Stomach (tissue), 9 donors: Measurements from ENCODE around the gene SLC30A9. TPM values are rescaled to one million over a fixed set of nuclear protein-coding genes. Genes with fewer than 3 reads are reported as not detected.

Experiments used
- DNase-seq, 2 donors: peaks; one replicate each; pipeline versions ENCODE4 v3.0.0 to v3.0.0-alpha.2; 2013 to 2019
- H3K27ac ChIP-seq, 5 donors: fragments of 200-600 bp in 4 of 5; sonication (generic) in 4 of 5; one replicate each; pipeline ENCODE4 v1.5.1; 2013 to 2019; ENCODE audit warnings: mild to moderate bottlenecking in 1 of 5, moderate library complexity in 1 of 5
- H3K27me3 ChIP-seq, 3 donors: fragments of 200-600 bp; sonication (generic); one replicate each; pipeline ENCODE4 v1.5.1; 2017 to 2019; ENCODE audit warnings: mixed run types in 1 of 3
- H3K36me3 ChIP-seq, 4 donors: fragments of 200-600 bp; sonication (generic); 1 replicate in 3 of 4; 2 replicates in 1 of 4; pipeline ENCODE4 v1.5.1; 2016 to 2019
- H3K4me1 ChIP-seq, 4 donors: fragments of 200-600 bp; sonication (generic); one replicate each; pipeline ENCODE4 v1.5.1; 2016 to 2019
- H3K4me3 ChIP-seq, 4 donors: fragments of 200-600 bp; sonication (generic) in 3 of 4; one replicate each; pipeline ENCODE4 v1.5.1; 2016 to 2019; ENCODE audit warnings: mild to moderate bottlenecking in 1 of 4
- H3K9me3 ChIP-seq, 4 donors: fragments of 200-600 bp; sonication (generic); one replicate each; pipeline ENCODE4 v1.5.1; 2016 to 2019
- EP300 ChIP-seq: sonication (generic); formaldehyde crosslinking; IDR thresholded peaks from one replicate; pipeline ENCODE4 v1.6.1; 2017; ENCODE audit warnings: antibody characterized with exemption
- POLR2A ChIP-seq, 4 donors: fragments of 450-650 bp; IDR thresholded peaks; one replicate each; pipeline ENCODE4 v1.6.1; 2016; ENCODE audit warnings: antibody characterized with exemption in 4 of 4, control low read depth in 2 of 4, mild to moderate bottlenecking in 1 of 4, moderate library complexity in 1 of 4
- POLR2AphosphoS5 ChIP-seq, 3 donors: sonication (generic); formaldehyde crosslinking; IDR thresholded peaks; one replicate each; pipeline ENCODE4 v1.6.1; 2016; ENCODE audit warnings: antibody characterized with exemption in 3 of 3
- WGBS, 5 donors: extraction: QIAGEN DNeasy Blood & Tissue Kit in 3 of 5; methylation state at CpG; one replicate each; pipeline versions ENCODE4 v1.1.5 to v1.1.7; 2013 to 2018; 5-methylcytosine and 5-hydroxymethylcytosine counted together
- intact Hi-C: fragments of 100-400 bp; cut with DNase I; formaldehyde crosslinking; loops from one replicate; pipeline ENCODE4 v1.15.1; 2023; ENCODE audit warnings: low total_unique reads
- polyA plus RNA-seq, 3 donors: library from polyadenylated mRNA; stranded (reverse); fragments of 200-250 nt; gene quantifications; one replicate each; pipeline ENCODE4 v1.2.3, GENCODE V29; 2013
- total RNA-seq, 5 donors: library from RNA; depleted of rRNA; stranded (reverse); fragments of >200 nt; gene quantifications; one replicate each; pipeline versions ENCODE4 v1.1.0 to v1.2.3, GENCODE V29; 2014 to 2016
- TF ChIP-seq, protein P1 (sequence below), 7 experiments: fragments of 450-650 bp in 4 of 7; fragments of 200-600 bp in 3 of 7; sonication (generic) in 3 of 7; IDR thresholded peaks; one replicate each; pipeline ENCODE4 v1.5.1; 2016 to 2019; ENCODE audit warnings: antibody characterized with exemption in 7 of 7, control low read depth in 2 of 7, mild to moderate bottlenecking in 1 of 7
- donor health status: healthy with polysubstance abuse.
- donor health status: Bipolar disorder and iron deficiency.
- donor health status: healthy.

The SLC30A9 gene
- total and polyA plus RNA-seq, 8 donors, result 7.0 to 97.5 (median 23.1) TPM

DNA sequence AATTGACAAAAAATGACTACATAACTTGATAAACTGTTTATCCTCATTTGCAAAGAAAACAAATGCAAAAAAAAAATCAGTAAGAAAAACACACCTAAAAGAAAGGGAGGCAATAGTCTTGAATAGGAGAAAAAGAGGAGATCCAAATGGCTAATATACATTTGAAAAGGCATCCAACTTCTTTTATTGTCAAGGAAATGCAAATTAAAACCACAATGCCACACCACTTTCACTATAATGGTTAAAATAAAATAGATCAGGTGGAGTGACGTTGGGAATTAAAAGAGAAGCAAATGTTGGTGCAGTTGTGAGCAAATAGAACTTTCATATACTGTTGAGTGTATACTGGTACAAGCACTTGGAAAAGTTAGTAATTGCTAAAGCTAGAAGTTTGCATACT is 5.2 kb upstream of the SLC30A9 start:
- 28 to 54% (median 36%) methylated on average over 1 of the region's 1 CpG for WGBS, 5 donors
- intact Hi-C loops, result no loop called here
- Histone ChIP-seq H3K4me1 (peaks cover 0 to 11% (median 4%) of the 10 kb centered on the region in 4 donors), H3K27me3 (no peaks in the 10 kb centered on the region), H3K4me3 (no peak overlapping the region), H3K27ac (no peak overlapping the region), H3K9me3 (no peaks in the 10 kb centered on the region), H3K36me3 (no peaks in the 10 kb centered on the region)
- TF ChIP-seq POLR2A (IDR thresholded peaks at IDR 0.05), result no peak
- TF ChIP-seq, protein P1, sequence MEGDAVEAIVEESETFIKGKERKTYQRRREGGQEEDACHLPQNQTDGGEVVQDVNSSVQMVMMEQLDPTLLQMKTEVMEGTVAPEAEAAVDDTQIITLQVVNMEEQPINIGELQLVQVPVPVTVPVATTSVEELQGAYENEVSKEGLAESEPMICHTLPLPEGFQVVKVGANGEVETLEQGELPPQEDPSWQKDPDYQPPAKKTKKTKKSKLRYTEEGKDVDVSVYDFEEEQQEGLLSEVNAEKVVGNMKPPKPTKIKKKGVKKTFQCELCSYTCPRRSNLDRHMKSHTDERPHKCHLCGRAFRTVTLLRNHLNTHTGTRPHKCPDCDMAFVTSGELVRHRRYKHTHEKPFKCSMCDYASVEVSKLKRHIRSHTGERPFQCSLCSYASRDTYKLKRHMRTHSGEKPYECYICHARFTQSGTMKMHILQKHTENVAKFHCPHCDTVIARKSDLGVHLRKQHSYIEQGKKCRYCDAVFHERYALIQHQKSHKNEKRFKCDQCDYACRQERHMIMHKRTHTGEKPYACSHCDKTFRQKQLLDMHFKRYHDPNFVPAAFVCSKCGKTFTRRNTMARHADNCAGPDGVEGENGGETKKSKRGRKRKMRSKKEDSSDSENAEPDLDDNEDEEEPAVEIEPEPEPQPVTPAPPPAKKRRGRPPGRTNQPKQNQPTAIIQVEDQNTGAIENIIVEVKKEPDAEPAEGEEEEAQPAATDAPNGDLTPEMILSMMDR (IDR thresholded peaks at IDR 0.05), result no peak
- TF ChIP-seq EP300, result no peak
- no peak for TF ChIP-seq POLR2AphosphoS5 (IDR thresholded peaks at IDR 0.05)
- DNase-seq, result no peak

DNA sequence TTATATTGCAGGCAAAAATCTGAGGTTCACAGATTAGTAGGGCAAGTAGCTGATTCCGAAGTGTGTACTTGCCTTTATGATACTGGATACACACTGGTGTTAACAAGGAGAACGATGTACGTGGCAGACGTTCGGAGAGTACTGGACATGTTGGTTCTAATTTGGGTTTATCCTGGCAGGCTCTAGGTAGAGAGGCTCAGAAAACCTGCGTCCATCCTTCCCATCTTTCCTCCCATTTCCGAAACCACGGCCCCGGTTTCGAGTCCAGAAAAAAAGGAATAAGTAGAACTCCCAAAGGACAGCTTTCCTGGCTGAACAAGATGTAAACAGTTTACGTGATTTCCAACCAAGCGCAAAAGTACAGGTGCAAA is 351 bp upstream of the SLC30A9 start:
- H3K4me3 ChIP-seq, result peak overlapping the region; percentile 75 to 97 (median 88)
- H3K27me3 ChIP-seq, result no peaks in the 10 kb centered on the region
- no peaks in the 10 kb centered on the region for H3K36me3 ChIP-seq
- intact Hi-C loops, result no loop called here
- TF ChIP-seq POLR2AphosphoS5 (IDR thresholded peaks at IDR 0.05) (no peak), EP300 (no peak), POLR2A (IDR thresholded peaks at IDR 0.05) (no peak)
- TF ChIP-seq, protein P1 (IDR thresholded peaks at IDR 0.05), result no peak
- H3K4me1 ChIP-seq, result peaks cover 9 to 36% (median 22%) of the 10 kb centered on the region in 4 donors
- H3K27ac ChIP-seq, result peak overlapping the region; percentile 89 to 92 (median 91)
- DNase-seq, result no peak
- WGBS, 5 donors, result 0 to 2% (median 1%) methylated on average over 12 of the region's 12 CpGs
- no peaks in the 10 kb centered on the region for H3K9me3 ChIP-seq

DNA sequence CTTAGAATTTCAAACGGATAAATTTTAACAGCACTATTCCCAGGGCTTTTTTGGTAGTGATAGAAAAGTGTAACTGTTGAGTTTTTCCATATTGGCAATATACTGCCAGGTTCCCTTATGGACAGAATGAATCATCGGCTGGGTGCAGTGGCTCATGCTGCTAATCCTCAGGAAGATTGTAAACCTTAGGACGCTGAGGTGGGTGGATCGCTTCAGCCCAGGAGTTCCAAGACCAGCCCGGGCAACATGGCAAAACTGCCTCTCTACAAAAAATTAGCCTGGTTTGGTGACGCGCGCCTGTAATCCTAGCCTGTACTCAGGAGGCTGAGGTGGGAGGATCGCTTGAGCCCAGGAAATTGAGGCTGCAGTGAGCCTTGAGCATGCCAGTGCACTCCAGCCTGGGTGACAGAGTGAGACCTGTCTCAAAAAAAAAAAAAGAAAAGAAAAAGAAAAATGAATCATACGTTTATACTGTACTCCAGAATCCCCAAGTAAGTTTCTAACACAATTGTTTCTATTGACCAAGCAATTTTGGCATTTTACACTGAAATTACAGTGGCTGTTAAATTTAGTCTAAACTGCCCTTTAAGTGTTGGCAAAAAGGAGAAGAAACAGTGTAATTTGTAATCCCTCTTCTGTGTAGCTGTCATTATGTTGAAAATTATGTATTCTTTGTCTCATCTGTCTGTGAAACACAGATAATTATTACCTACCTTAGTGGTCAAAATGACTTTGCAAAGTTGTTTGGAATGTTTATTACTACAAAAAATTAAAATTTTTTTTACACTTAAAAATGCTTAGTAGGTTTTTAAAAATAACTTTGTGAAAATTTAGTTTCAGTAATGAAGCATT is 1.8 kb downstream of the SLC30A9 start:
- TF ChIP-seq EP300 (no peak), POLR2A (IDR thresholded peaks at IDR 0.05) (no peak), POLR2AphosphoS5 (IDR thresholded peaks at IDR 0.05) (no peak)
- TF ChIP-seq, protein P1 (IDR thresholded peaks at IDR 0.05), result no peak
- intact Hi-C loops, result no loop called here
- H3K4me3 ChIP-seq, result peak overlapping the region in 2 of 4 donors; percentile 75 to 93
- H3K4me1 ChIP-seq, result peaks cover 9 to 36% (median 22%) of the 10 kb centered on the region in 4 donors
- H3K27ac ChIP-seq, result no peak overlapping the region
- no peaks in the 10 kb centered on the region for H3K9me3 ChIP-seq
- 86 to 91% (median 87%) methylated on average over 10 of the region's 10 CpGs for WGBS, 5 donors
- no peaks in the 10 kb centered on the region for H3K36me3 ChIP-seq
- peak in 1 of 2 donors; percentile 12 for DNase-seq
- H3K27me3 ChIP-seq, result no peaks in the 10 kb centered on the region

DNA sequence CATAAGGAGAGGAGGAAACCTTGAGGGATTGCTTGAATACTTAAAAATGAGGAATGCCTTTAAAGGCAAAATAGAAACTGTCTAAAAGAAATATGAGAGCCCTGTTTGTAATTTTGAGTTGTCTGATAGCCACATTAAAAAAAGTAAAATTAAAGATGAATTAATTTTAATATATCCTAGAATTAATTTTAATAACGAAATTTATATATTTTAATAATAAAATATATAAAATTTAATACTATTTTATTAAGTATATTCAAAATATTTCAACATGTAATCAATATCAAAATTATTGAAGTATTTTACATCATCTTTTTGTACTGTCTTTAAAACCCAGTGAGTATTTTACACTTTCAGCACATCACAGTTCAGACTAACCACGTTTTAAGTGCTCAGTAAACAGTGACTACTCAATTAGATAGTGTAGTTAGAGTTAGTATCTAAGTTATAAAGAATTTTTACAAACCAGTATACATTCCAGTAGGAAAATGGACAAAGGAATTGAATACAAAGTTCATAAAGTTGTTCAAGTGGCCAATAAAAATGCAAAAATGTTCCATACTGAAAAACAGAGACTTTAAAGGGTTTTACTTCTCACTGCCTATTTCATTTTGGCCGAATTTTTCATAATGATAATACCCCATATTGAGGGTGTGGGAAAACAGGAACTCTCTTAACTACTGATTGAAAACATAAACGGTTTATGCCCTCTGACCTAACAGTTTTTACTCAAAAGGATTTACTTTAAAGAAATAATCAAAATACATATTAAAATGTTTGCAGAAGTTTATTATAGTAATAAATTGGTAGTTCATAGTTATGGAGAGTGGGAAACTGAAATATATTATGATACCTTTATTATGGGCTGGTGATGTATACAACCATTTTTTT is 2.9 kb downstream of the SLC30A9 start:
- no peak for TF ChIP-seq POLR2A (IDR thresholded peaks at IDR 0.05)
- no peak for TF ChIP-seq EP300
- no peak for TF ChIP-seq POLR2AphosphoS5 (IDR thresholded peaks at IDR 0.05)
- TF ChIP-seq, protein P1 (IDR thresholded peaks at IDR 0.05), result no peak
- intact Hi-C loops, result no loop called here
- H3K9me3 ChIP-seq, result no peaks in the 10 kb centered on the region
- no peak overlapping the region for H3K27ac ChIP-seq
- H3K4me3 ChIP-seq, result no peak overlapping the region
- DNase-seq, result no peak
- H3K36me3 ChIP-seq, result no peaks in the 10 kb centered on the region
- no peaks in the 10 kb centered on the region for H3K27me3 ChIP-seq
- peaks cover 9 to 36% (median 22%) of the 10 kb centered on the region in 4 donors for H3K4me1 ChIP-seq
- 76 to 86% (median 81%) methylated on average over 4 of the region's 4 CpGs for WGBS, 5 donors
